HCT116 (cell line): ENCODE data around the gene ZDHHC22. TPM values are rescaled to one million over a fixed set of nuclear protein-coding genes. Genes with fewer than 3 reads are reported as not detected.

ENCODE experiments used
- ATAC-seq: fragments of 200-7000 bp; cut with Tn5 transposase; 2 replicates; pipeline ENCODE4 v1.9.1; 2020; ENCODE audit warnings: mild to moderate bottlenecking, moderate library complexity
- BruUV-seq: library from RNA; stranded (reverse); fragments of 400-500 nt; replicated peaks from 2 replicates; lab custom pipeline; 2021; lab: Mats Ljungman, UMichigan
- CTCF ChIA-PET: fragments of 300-600 bp; sonication (Branson Sonifier 250); formaldehyde crosslinking; loops from one replicate; lab custom pipeline; 2021; ENCODE audit warnings: antibody characterized with exemption; lab: Charles Lee
- POLR2A ChIA-PET: fragments of 300-600, 350-600 bp; sonication (Branson Sonifier 250); formaldehyde crosslinking; loops from one replicate; lab custom pipeline; 2021; ENCODE audit warnings: antibody characterized with exemption; lab: Charles Lee
- RAD21 ChIA-PET, 2 experiments: fragments of 300-600 bp; sonication (Branson Sonifier 250); formaldehyde crosslinking; loops; one replicate each; lab custom pipeline; 2023; ENCODE audit warnings: low total read pairs in 2 of 2; ENCODE audit not compliant: uncharacterized antibody in 2 of 2, unreplicated experiment in 2 of 2, low non-redundant PET in 1 of 2; lab: Charles Lee
- DNase-seq: peaks from one replicate; pipeline ENCODE4 v3.0.0-alpha.2; 2010; ENCODE audit warnings: low read depth, low spot score
- H2AFZ ChIP-seq: fragments of 200-600 bp; shearing (Covaris generic), sonication (generic); 2 replicates; pipeline ENCODE4 v1.6.1; 2017; ENCODE audit warnings: low read depth, mixed run types, mixed read lengths, antibody characterized with exemption, low read length; ENCODE audit not compliant: poor library complexity, severe bottlenecking
- H3K27ac ChIP-seq: 2 replicates; pipeline ENCODE4 v1.5.1; 2012; ENCODE audit warnings: low read depth, low read length
- H3K27me3 ChIP-seq: fragments of 200-600 bp; sonication (generic); 2 replicates; pipeline ENCODE4 v1.6.1; 2016; ENCODE audit warnings: mixed run types, low read length, mixed read lengths; ENCODE audit not compliant: insufficient read depth
- H3K36me3 ChIP-seq, 2 experiments: fragments of 200-500 bp in 1 of 2; fragments of 200-600 bp in 1 of 2; sonication (Bioruptor generic) in 1 of 2; sonication (generic) in 1 of 2; 2 replicates each; pipeline versions ENCODE4 v1.5.1 to v1.6.1; 2014 to 2016; ENCODE audit warnings: low read length in 2 of 2, inconsistent platforms in 1 of 2, mixed read lengths in 1 of 2, mixed run types in 1 of 2; ENCODE audit not compliant: insufficient read depth in 2 of 2, control insufficient read depth in 1 of 2
- H3K4me1 ChIP-seq, 2 experiments: fragments of 200-600 bp in 1 of 2; sonication (generic) in 1 of 2; 2 replicates each; pipeline versions ENCODE4 v1.5.1 to v1.6.1; 2012 to 2017; ENCODE audit warnings: low read length in 2 of 2, inconsistent platforms in 1 of 2, mild to moderate bottlenecking in 1 of 2, mixed read lengths in 1 of 2, mixed run types in 1 of 2, moderate library complexity in 1 of 2; ENCODE audit not compliant: insufficient read depth in 2 of 2, control insufficient read depth in 1 of 2
- H3K4me2 ChIP-seq: fragments of 200-600 bp; sonication (generic); 2 replicates; pipeline ENCODE4 v1.6.1; 2017; ENCODE audit warnings: mixed run types, low read length, mixed read lengths
- H3K4me3 ChIP-seq, 2 experiments: fragments of 200-600 bp in 1 of 2; sonication (generic) in 1 of 2; replicated peaks in 1 of 2; 2 replicates each; pipeline ENCODE4 v1.5.1; 2011 to 2016; ENCODE audit warnings: low read length in 2 of 2, control low read depth in 1 of 2, low read depth in 1 of 2, mild to moderate bottlenecking in 1 of 2, mixed read lengths in 1 of 2, mixed run types in 1 of 2
- H3K79me2 ChIP-seq: fragments of 200-600 bp; sonication (generic); 2 replicates; pipeline ENCODE4 v1.6.1; 2017; ENCODE audit warnings: mild to moderate bottlenecking, mixed run types, low read length, moderate library complexity, mixed read lengths; ENCODE audit not compliant: insufficient read depth
- H3K9ac ChIP-seq: fragments of 200-600 bp; sonication (generic); 2 replicates; pipeline ENCODE4 v1.6.1; 2016; ENCODE audit warnings: low read length, mixed read lengths
- H3K9me2 ChIP-seq: fragments of 200-600 bp; sonication (generic), shearing (Covaris generic); 2 replicates; pipeline ENCODE4 v1.6.1; 2017; ENCODE audit warnings: mixed run types, mild to moderate bottlenecking, moderate library complexity; ENCODE audit not compliant: insufficient read depth
- H3K9me3 ChIP-seq, 2 experiments: fragments of 200-500 bp in 1 of 2; fragments of 200-600 bp in 1 of 2; sonication (Bioruptor generic) in 1 of 2; sonication (generic) in 1 of 2; 2 replicates each; pipeline ENCODE4 v1.6.1; 2014 to 2017; ENCODE audit warnings: low read length in 2 of 2, mixed read lengths in 2 of 2, inconsistent platforms in 1 of 2, low read depth in 1 of 2, mild to moderate bottlenecking in 1 of 2, mixed run types in 1 of 2, moderate library complexity in 1 of 2; ENCODE audit not compliant: control insufficient read depth in 1 of 2, insufficient read depth in 1 of 2
- H4K20me1 ChIP-seq: fragments of 200-600 bp; sonication (generic), shearing (Covaris generic); 2 replicates; pipeline ENCODE4 v1.6.1; 2017; ENCODE audit warnings: mixed run types, mild to moderate bottlenecking, moderate library complexity; ENCODE audit not compliant: insufficient read depth
- EZH2 ChIP-seq: fragments of 200-600 bp; sonication (generic); IDR thresholded peaks from 2 replicates; pipeline ENCODE4 v1.6.1; 2017; ENCODE audit warnings: antibody characterized with exemption, mixed run types
- EZH2phosphoT487 ChIP-seq: fragments of 200-600 bp; IDR thresholded peaks from 2 replicates; pipeline ENCODE4 v1.6.1; 2018; ENCODE audit warnings: antibody characterized with exemption, borderline replicate concordance
- FOSL1 ChIP-seq: IDR thresholded peaks from 2 replicates; pipeline ENCODE4 v1.6.1; 2012; ENCODE audit warnings: low read depth
- POLR2AphosphoS5 ChIP-seq: IDR thresholded peaks from 2 replicates; pipeline ENCODE4 v1.6.1; 2011; ENCODE audit warnings: mild to moderate bottlenecking, low read depth, low read length, moderate library complexity
- REST ChIP-seq: IDR thresholded peaks from 2 replicates; pipeline ENCODE4 v1.6.1; 2012; ENCODE audit warnings: low read depth
- SRF ChIP-seq: IDR thresholded peaks from 2 replicates; pipeline ENCODE4 v1.6.1; 2012; ENCODE audit warnings: low read depth
- YY1 ChIP-seq: IDR thresholded peaks from 2 replicates; pipeline ENCODE4 v1.6.1; 2011; ENCODE audit warnings: low read length, low read depth, moderate library complexity, mild to moderate bottlenecking; ENCODE audit not compliant: insufficient replicate concordance; ENCODE audit errors: extremely low read depth
- intact Hi-C: fragments of 100-400 bp; cut with micrococcal nuclease; formaldehyde crosslinking; loops from 2 replicates; pipeline ENCODE4 v1.10.0; 2022
- total RNA-seq: library from RNA; stranded (reverse); gene quantifications from one replicate; pipeline ENCODE4 v1.2.1, GENCODE V29; 2021; ENCODE audit not compliant: unreplicated experiment
- TF ChIP-seq, protein P1 (sequence below), 3 experiments: fragments of 200-600 bp in 1 of 3; sonication (generic) in 1 of 3; IDR thresholded peaks in 2 of 3; conservative IDR thresholded peaks in 1 of 3; 2 replicates each; pipeline ENCODE4 v1.5.1; 2012 to 2017; ENCODE audit warnings: low read depth in 2 of 3, low read length in 2 of 3, antibody characterized with exemption in 1 of 3, borderline replicate concordance in 1 of 3, control low read depth in 1 of 3, mild to moderate bottlenecking in 1 of 3, mixed read lengths in 1 of 3, mixed run types in 1 of 3, moderate library complexity in 1 of 3; ENCODE audit not compliant: insufficient read depth in 1 of 3

Gene ZDHHC22
- total RNA-seq, 1 experiment from 2014 or later, result 0.10 TPM

DNA sequence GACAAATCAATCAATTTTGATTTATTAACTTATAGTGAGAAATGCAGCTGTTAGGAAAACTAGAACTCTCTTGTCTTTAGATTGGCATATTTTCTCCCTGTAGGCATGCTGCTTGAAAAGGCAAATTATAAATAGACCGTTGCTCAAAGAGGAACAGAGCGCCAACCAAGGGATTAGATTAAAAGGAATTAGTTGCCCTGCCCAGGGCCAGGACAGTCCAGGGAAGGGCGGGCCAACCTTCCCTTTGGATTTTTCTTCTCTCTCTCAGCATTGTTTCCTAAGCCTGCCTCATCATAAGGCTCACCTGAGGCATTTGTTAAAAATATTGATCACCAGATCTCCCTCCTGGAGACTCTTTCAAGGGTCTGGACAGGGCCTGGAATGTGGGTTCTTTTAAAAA, 34.9 kb downstream of the ZDHHC22 start (continued):
- TF ChIP-seq, protein P1, sequence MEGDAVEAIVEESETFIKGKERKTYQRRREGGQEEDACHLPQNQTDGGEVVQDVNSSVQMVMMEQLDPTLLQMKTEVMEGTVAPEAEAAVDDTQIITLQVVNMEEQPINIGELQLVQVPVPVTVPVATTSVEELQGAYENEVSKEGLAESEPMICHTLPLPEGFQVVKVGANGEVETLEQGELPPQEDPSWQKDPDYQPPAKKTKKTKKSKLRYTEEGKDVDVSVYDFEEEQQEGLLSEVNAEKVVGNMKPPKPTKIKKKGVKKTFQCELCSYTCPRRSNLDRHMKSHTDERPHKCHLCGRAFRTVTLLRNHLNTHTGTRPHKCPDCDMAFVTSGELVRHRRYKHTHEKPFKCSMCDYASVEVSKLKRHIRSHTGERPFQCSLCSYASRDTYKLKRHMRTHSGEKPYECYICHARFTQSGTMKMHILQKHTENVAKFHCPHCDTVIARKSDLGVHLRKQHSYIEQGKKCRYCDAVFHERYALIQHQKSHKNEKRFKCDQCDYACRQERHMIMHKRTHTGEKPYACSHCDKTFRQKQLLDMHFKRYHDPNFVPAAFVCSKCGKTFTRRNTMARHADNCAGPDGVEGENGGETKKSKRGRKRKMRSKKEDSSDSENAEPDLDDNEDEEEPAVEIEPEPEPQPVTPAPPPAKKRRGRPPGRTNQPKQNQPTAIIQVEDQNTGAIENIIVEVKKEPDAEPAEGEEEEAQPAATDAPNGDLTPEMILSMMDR (IDR thresholded peaks at IDR 0.05 in 2 of 3, conservative IDR thresholded peaks at IDR 0.05 in 1 of 3; ENCODE audit: borderline replicate concordance in 1 of 3, insufficient read depth in 1 of 3, low read depth in 2 of 3, low read length in 2 of 3), result no peak
- no peak for TF ChIP-seq FOSL1

DNA sequence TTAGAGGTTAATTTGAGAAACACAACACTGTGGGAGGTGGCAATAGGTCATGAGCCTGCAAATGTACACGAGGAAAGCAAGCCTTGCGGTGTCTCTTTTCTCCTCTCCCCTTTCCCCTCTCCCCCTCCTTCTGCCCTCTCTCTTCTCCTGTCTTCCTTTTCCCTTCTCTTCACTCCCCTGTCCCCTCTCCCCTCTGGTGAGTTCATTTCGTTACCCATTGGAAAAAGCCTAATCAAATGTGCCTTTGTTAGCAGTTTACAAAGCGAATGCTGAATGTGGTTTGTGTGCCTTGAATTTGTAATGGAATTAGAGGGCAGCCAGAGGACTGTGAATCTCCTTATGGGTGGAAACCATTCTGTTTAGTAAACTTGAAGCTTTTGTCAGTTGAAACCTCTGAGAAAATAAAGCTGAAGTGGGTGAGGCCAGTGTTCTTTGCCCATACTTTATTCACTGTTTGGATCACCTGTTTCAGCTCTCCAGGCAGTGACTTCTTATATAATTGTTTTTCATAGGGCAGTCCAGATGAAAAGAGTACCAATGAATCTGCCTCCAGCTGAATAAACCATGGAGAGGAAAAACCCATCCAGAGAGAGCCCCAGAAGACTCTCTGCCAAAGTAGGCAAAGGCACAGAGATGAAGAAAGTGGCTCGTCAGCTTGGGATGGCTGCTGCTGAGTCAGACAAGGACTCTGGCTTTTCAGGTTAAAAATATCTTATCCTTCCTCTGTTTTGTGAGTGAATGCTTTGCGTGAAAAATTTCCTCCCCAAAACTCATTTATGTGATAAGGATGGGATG, 36.2 kb downstream of the ZDHHC22 start:
- ChIA-PET CTCF (no interaction called here), RAD21 (no interaction called here), POLR2A (no interaction called here)
- DNase-seq (no peak), ATAC-seq (no peak)
- intact Hi-C loops, result no loop called here
- Histone ChIP-seq H3K79me2 (peaks cover 38% of the 10 kb centered on the region), H3K9me3 (no peaks in the 10 kb centered on the region), H3K9me2 (no peaks in the 10 kb centered on the region), H3K27me3 (no peaks in the 10 kb centered on the region), H3K27ac (no peak overlapping the region), H3K4me3 (no peak overlapping the region), H3K4me1 (no peaks in the 10 kb centered on the region; a peak in 1 of 4 replicates), H3K4me2 (no peak overlapping the region), H3K9ac (no peak overlapping the region), H2AFZ (no peak overlapping the region), H3K36me3 (peaks cover 6 to 12% of the 10 kb centered on the region in 2 experiments; a peak in 3 of 4 replicates), H4K20me1 (no peaks in the 10 kb centered on the region)
- TF ChIP-seq SRF (no peak), POLR2AphosphoS5 (no peak), REST (no peak), YY1 (no peak), EZH2 (no peak), FOSL1 (no peak), EZH2phosphoT487 (no peak)
- TF ChIP-seq, protein P1 (IDR thresholded peaks at IDR 0.05 in 2 of 3, conservative IDR thresholded peaks at IDR 0.05 in 1 of 3; ENCODE audit: borderline replicate concordance in 1 of 3, insufficient read depth in 1 of 3, low read depth in 2 of 3, low read length in 2 of 3), result no peak
- no TSS peak for BruUV-seq
